Trophoblast cell (in vitro differentiated cells and primary cell): ENCODE data around the gene ACTL7B.
"Not testable (repeated sequence)": the region's sequence is repeated elsewhere in the genome, so short reads cannot be mapped to it uniquely, and the experiment has no call there.

Source experiments
- DNase-seq, 2 donors: peaks; one replicate each; pipeline ENCODE4 v3.0.0-alpha.2; 2016
- H2AFZ ChIP-seq: 2 replicates; pipeline ENCODE4 v1.6.1; 2013; ENCODE audit warnings: low read length, moderate library complexity, mild to moderate bottlenecking; ENCODE audit not compliant: insufficient read depth, poor library complexity
- H2AK5ac ChIP-seq: 2 replicates; pipeline ENCODE4 v1.6.1; 2013; ENCODE audit warnings: mild to moderate bottlenecking, low read length
- H2BK120ac ChIP-seq: 2 replicates; pipeline ENCODE4 v1.6.1; 2013; ENCODE audit warnings: low read length, mild to moderate bottlenecking, moderate library complexity; ENCODE audit not compliant: insufficient read depth, poor library complexity
- H2BK12ac ChIP-seq: 2 replicates; pipeline ENCODE4 v1.6.1; 2013; ENCODE audit warnings: mild to moderate bottlenecking, low read length, moderate library complexity
- H2BK5ac ChIP-seq: 2 replicates; pipeline ENCODE4 v1.6.1; 2013; ENCODE audit warnings: low read length, low read depth, moderate library complexity, mild to moderate bottlenecking; ENCODE audit not compliant: poor library complexity
- H3K14ac ChIP-seq: 2 replicates; pipeline ENCODE4 v1.6.1; 2013; ENCODE audit warnings: mild to moderate bottlenecking, low read length
- H3K18ac ChIP-seq: 2 replicates; pipeline ENCODE4 v1.6.1; 2013; ENCODE audit warnings: mild to moderate bottlenecking, low read length
- H3K23ac ChIP-seq: 2 replicates; pipeline ENCODE4 v1.6.1; 2013; ENCODE audit warnings: low read length
- H3K27ac ChIP-seq: 2 replicates; pipeline ENCODE4 v1.5.1; 2013; ENCODE audit warnings: low read depth, mild to moderate bottlenecking, inconsistent platforms, low read length, moderate library complexity
- H3K27me3 ChIP-seq: 2 replicates; pipeline ENCODE4 v1.6.1; 2013; ENCODE audit warnings: inconsistent platforms, mild to moderate bottlenecking, low read length, moderate library complexity; ENCODE audit not compliant: insufficient read depth
- H3K36me3 ChIP-seq, 2 experiments: 1 replicate in 1 of 2; 2 replicates in 1 of 2; pipeline ENCODE4 v1.6.1; 2013; ENCODE audit warnings: low read length in 2 of 2, mild to moderate bottlenecking in 2 of 2, moderate library complexity in 1 of 2; ENCODE audit not compliant: insufficient read depth in 2 of 2, control insufficient read depth in 1 of 2
- H3K4ac ChIP-seq: 2 replicates; pipeline ENCODE4 v1.6.1; 2013; ENCODE audit warnings: low read depth, mild to moderate bottlenecking, low read length, moderate library complexity
- H3K4me1 ChIP-seq, 2 experiments: 1 replicate in 1 of 2; 2 replicates in 1 of 2; pipeline ENCODE4 v1.6.1; 2013; ENCODE audit warnings: low read length in 2 of 2, mild to moderate bottlenecking in 2 of 2, moderate library complexity in 1 of 2; ENCODE audit not compliant: insufficient read depth in 2 of 2, control insufficient read depth in 1 of 2
- H3K4me2 ChIP-seq: 2 replicates; pipeline ENCODE4 v1.6.1; 2013; ENCODE audit warnings: inconsistent platforms, mild to moderate bottlenecking, low read length, moderate library complexity
- H3K4me3 ChIP-seq: 2 replicates; pipeline ENCODE4 v1.5.1; 2013; ENCODE audit warnings: mild to moderate bottlenecking, low read depth, low read length, inconsistent platforms
- H3K79me1 ChIP-seq: one replicate; pipeline ENCODE4 v1.6.1; 2013; ENCODE audit warnings: low read length
- H3K79me2 ChIP-seq: 2 replicates; pipeline ENCODE4 v1.6.1; 2013; ENCODE audit warnings: low read length, mild to moderate bottlenecking; ENCODE audit not compliant: control insufficient read depth, insufficient read depth, poor library complexity
- H3K9ac ChIP-seq: 2 replicates; pipeline ENCODE4 v1.6.1; 2013; ENCODE audit warnings: mild to moderate bottlenecking, low read length
- H3K9me3 ChIP-seq: 2 replicates; pipeline ENCODE4 v1.6.1; 2013; ENCODE audit warnings: low read depth, mild to moderate bottlenecking, control low read depth, inconsistent platforms, low read length; ENCODE audit not compliant: insufficient read depth
- H4K12ac ChIP-seq: 2 replicates; pipeline ENCODE4 v1.6.1; 2013; ENCODE audit warnings: low read depth, mild to moderate bottlenecking, low read length, moderate library complexity
- H4K8ac ChIP-seq: 2 replicates; pipeline ENCODE4 v1.6.1; 2013; ENCODE audit warnings: low read depth, mild to moderate bottlenecking, low read length, moderate library complexity
- H4K91ac ChIP-seq: one replicate; pipeline ENCODE4 v1.6.1; 2013; ENCODE audit warnings: low read depth, mild to moderate bottlenecking, low read length, moderate library complexity
- WGBS: extraction: QIAGEN DNeasy Blood & Tissue Kit; methylation state at CpG from one replicate; pipeline ENCODE4 v1.1.7; 2013; ENCODE audit warnings: missing lambda C conversion rate; ENCODE audit not compliant: insufficient read length, insufficient coverage; ENCODE audit errors: extremely low coverage; 5-methylcytosine and 5-hydroxymethylcytosine counted together

Gene ACTL7B

GRCh38 chr9:108900176-108900575, 44.4 kb upstream of the ACTL7B start:
- Histone ChIP-seq H3K9me3 (no peaks in the 10 kb centered on the region), H3K4me3 (no peak overlapping the region), H3K9ac (no peak overlapping the region), H3K27me3 (no peaks in the 10 kb centered on the region), H3K4ac (no peak overlapping the region), H3K23ac (no peak overlapping the region), H3K27ac (no peak overlapping the region), H3K79me2 (no peaks in the 10 kb centered on the region), H2AK5ac (no peak overlapping the region), H4K8ac (no peak overlapping the region), H3K36me3 (peaks cover 6 to 29% of the 10 kb centered on the region in 2 experiments), H2BK12ac (no peak overlapping the region), H3K14ac (no peak overlapping the region), H4K12ac (no peak overlapping the region), H3K79me1 (no peaks in the 10 kb centered on the region), H2BK120ac (no peak overlapping the region), H3K4me2 (no peak overlapping the region), H2BK5ac (no peak overlapping the region), H3K18ac (no peak overlapping the region), H3K4me1 (no peaks in the 10 kb centered on the region), H2AFZ (no peak overlapping the region), H4K91ac (no peak overlapping the region)
- no peak for DNase-seq
- WGBS, result no CpG with 5 or more reads among the region's 5 CpGs

- not testable (repeated sequence) for H2BK12ac ChIP-seq, H3K4me3 ChIP-seq, H3K4me1 ChIP-seq, H3K9ac ChIP-seq, DNase-seq, H4K91ac ChIP-seq, H4K8ac ChIP-seq, H2BK5ac ChIP-seq, H2AK5ac ChIP-seq, H2BK120ac ChIP-seq, H2AFZ ChIP-seq, H3K27ac ChIP-seq, H3K4me2 ChIP-seq, H3K4ac ChIP-seq, H3K79me2 ChIP-seq, H4K12ac ChIP-seq, H3K23ac ChIP-seq, H3K14ac ChIP-seq, H3K79me1 ChIP-seq, H3K27me3 ChIP-seq, H3K18ac ChIP-seq, H3K9me3 ChIP-seq
- WGBS, result no CpG with 5 or more reads among the region's 8 CpGs
- peaks cover 9 to 32% of the 10 kb centered on the region in 2 experiments for H3K36me3 ChIP-seq
Measured at GRCh38 chr9:108899023-108899695, 43.4 kb upstream of the ACTL7B start.

DNA sequence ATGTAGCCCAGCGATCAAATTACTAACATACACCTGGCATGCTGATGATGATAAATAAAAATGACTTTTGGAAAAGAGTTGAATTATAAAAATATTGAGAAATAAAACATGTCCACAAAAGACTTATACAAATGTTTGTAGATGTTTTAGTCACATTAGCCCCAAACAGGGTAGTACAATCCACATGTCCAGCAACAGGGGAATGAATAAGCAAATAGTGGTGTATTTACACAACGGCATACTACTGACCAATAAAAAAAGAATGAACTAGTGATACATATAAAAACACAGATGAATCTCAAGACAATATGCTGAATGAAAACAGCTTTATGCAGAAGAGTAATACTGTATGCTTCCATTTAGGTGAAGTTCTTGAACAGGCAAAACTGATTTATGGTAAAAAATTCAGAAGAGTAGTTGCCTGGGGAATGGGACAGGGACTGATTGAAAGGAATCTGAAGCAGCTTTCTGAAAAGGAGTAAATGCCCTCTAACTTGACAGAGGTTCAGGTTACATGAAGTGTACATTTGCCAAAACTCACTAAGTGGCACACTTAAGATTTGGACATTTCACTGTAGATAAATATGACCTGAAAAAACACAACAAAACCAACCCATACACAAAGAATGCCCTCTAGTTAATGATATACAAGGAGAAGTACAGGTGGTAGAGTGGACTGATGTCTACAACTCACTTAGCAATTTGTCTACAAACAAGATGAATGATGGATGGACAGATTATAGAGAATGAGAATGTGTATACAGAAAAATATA, 41.7 kb upstream of the ACTL7B start:
- Histone ChIP-seq H4K91ac (no peak overlapping the region), H3K79me1 (no peaks in the 10 kb centered on the region), H4K8ac (no peak overlapping the region), H3K4me1 (no peaks in the 10 kb centered on the region), H2AFZ (no peak overlapping the region), H3K27ac (no peak overlapping the region), H3K79me2 (no peaks in the 10 kb centered on the region), H2AK5ac (no peak overlapping the region), H3K4me2 (no peak overlapping the region), H3K9ac (no peak overlapping the region), H2BK5ac (no peak overlapping the region), H3K14ac (no peak overlapping the region), H3K4ac (no peak overlapping the region), H2BK12ac (no peak overlapping the region), H3K18ac (no peak overlapping the region), H3K36me3 (peaks cover 14 to 35% of the 10 kb centered on the region in 2 experiments), H3K4me3 (no peak overlapping the region), H3K23ac (no peak overlapping the region), H2BK120ac (no peak overlapping the region), H3K27me3 (no peaks in the 10 kb centered on the region), H4K12ac (no peak overlapping the region), H3K9me3 (no peaks in the 10 kb centered on the region)
- no CpG with 5 or more reads among the region's 2 CpGs for WGBS
- no peak for DNase-seq

GRCh38 chr9:108894225-108894997, 38.6 kb upstream of the ACTL7B start:
- H3K79me2 ChIP-seq, result no peaks in the 10 kb centered on the region
- no peak overlapping the region for H4K8ac ChIP-seq
- WGBS, result no CpG with 5 or more reads among the region's 4 CpGs
- H3K23ac ChIP-seq, result no peak overlapping the region
- no peak overlapping the region for H3K4ac ChIP-seq
- H3K4me2 ChIP-seq, result no peak overlapping the region
- H3K79me1 ChIP-seq, result no peaks in the 10 kb centered on the region
- no peak overlapping the region for H2BK5ac ChIP-seq
- no peak overlapping the region for H3K4me3 ChIP-seq
- no peak overlapping the region for H2BK120ac ChIP-seq
- no peak for DNase-seq
- no peaks in the 10 kb centered on the region for H3K9me3 ChIP-seq
- no peak overlapping the region for H2AK5ac ChIP-seq
- H3K14ac ChIP-seq, result no peak overlapping the region
- H2AFZ ChIP-seq, result no peak overlapping the region
- no peak overlapping the region for H4K12ac ChIP-seq
- H2BK12ac ChIP-seq, result no peak overlapping the region
- no peaks in the 10 kb centered on the region for H3K4me1 ChIP-seq
- H3K27ac ChIP-seq, result no peak overlapping the region
- no peak overlapping the region for H4K91ac ChIP-seq
- no peak overlapping the region for H3K18ac ChIP-seq
- no peaks in the 10 kb centered on the region for H3K27me3 ChIP-seq
- peaks cover 25 to 42% of the 10 kb centered on the region in 2 experiments for H3K36me3 ChIP-seq
- H3K9ac ChIP-seq, result no peak overlapping the region
